Natural killer cell treated with Interleukin-12 subunit alpha and Interleukin-12 subunit beta and Interleukin-15 and Interleukin-18, amount 100 ng/mL, for 72 hours (primary cell): Measurements from ENCODE around the gene CAPG. TPM values are rescaled to one million over a fixed set of nuclear protein-coding genes. Genes with fewer than 3 reads are reported as not detected.
"Not testable (repeated sequence)": the region's sequence is repeated elsewhere in the genome, so short reads cannot be mapped to it uniquely, and the experiment has no call there.

ENCODE experiments used
- ATAC-seq, 2 donors: fragments of 150-1000 bp; cut with Tn5 transposase in 1 of 2; sonication (Bioruptor Pico), chemical (Tn5 transposase) in 1 of 2; 2 replicates each; pipeline ENCODE4 v1.10.0; 2021
- DNase-seq: peaks from one replicate; pipeline ENCODE4 v3.0.0; 2022; ENCODE audit warnings: low spot score
- H3K27ac Mint-ChIP-seq, 2 donors: 1 replicate in 1 of 2; 2 replicates in 1 of 2; pipeline ENCODE4 v1.8.0; 2022; ENCODE audit warnings: mixed read lengths in 2 of 2, mild to moderate bottlenecking in 1 of 2, moderate library complexity in 1 of 2
- H3K27me3 Mint-ChIP-seq, 2 donors: 1 replicate in 1 of 2; 2 replicates in 1 of 2; pipeline ENCODE4 v1.8.0; 2022; ENCODE audit warnings: mixed read lengths in 2 of 2
- H3K36me3 Mint-ChIP-seq: one replicate; pipeline ENCODE4 v1.8.0; 2022; ENCODE audit warnings: mixed read lengths
- H3K4me1 Mint-ChIP-seq, 2 donors: 1 replicate in 1 of 2; 2 replicates in 1 of 2; pipeline ENCODE4 v1.8.0; 2022; ENCODE audit warnings: low read depth in 2 of 2, mixed read lengths in 2 of 2, mild to moderate bottlenecking in 1 of 2
- H3K4me3 Mint-ChIP-seq: one replicate; pipeline ENCODE4 v1.8.0; 2022; ENCODE audit warnings: mixed read lengths
- H3K9me3 Mint-ChIP-seq: 2 replicates; pipeline ENCODE4 v1.8.0; 2022; ENCODE audit warnings: mixed read lengths
- total RNA-seq, 2 donors: library from RNA; stranded (reverse); gene quantifications; one replicate each; pipeline ENCODE4 v1.2.3, GENCODE V29; 2022

The CAPG gene
- total RNA-seq, 2 donors from 2014 or later: 8.4 to 12.9 TPM

DNA sequence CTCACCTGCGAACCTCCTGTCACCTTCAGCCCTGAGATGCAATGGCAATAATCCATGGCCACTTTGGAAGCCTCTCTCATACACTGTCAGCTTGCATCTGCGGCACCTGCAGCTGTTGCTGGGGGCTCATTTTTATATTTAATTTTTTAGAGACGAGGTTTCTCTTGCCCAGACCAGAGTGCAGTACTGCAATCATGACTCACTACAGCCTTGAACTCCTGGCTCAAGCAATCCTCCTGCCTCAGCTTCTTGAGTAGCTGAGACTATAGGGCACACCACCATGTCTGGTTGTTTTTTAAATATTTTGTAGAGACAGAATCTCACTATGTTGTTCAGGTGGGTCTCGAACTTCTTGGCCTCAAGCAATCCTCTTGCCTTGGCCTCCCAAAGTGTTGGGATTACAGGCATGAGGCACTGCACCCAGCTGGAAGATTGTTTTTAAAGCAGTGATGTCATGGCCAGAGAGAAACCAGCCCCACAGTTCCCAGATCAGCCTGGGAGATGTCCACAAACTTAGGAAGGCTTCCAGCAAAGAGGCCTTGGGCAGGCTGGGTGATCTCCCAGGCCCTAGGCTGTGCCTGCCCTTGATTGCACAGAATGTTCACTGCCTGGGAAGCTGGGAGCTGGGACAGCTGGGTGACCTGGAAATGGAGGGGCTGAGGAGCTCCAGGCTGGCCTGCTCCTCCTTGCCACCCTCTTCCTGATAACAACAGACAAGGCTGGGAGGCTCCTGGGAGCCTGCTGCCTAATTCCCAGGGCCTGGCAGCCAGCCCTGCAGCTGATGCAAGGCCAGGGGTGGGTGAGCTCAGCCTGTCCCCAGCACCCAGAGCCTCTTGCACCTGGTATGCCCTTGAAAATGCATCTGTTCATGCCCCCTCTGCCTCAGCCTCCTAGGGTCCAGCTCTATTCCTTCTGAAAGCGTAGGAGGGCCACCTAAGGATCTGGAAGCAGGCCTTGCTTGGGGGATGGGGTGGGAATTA lies 35.4 kb upstream of the CAPG start:
- H3K9me3 Mint-ChIP-seq: no peaks in the 10 kb centered on the region
- H3K4me1 Mint-ChIP-seq: no peaks in the 10 kb centered on the region
- no peak overlapping the region for H3K4me3 Mint-ChIP-seq
- no peak overlapping the region for H3K27ac Mint-ChIP-seq
- ATAC-seq (no peak), DNase-seq (no peak)
- H3K36me3 Mint-ChIP-seq: no peaks in the 10 kb centered on the region
- no peaks in the 10 kb centered on the region for H3K27me3 Mint-ChIP-seq

DNA sequence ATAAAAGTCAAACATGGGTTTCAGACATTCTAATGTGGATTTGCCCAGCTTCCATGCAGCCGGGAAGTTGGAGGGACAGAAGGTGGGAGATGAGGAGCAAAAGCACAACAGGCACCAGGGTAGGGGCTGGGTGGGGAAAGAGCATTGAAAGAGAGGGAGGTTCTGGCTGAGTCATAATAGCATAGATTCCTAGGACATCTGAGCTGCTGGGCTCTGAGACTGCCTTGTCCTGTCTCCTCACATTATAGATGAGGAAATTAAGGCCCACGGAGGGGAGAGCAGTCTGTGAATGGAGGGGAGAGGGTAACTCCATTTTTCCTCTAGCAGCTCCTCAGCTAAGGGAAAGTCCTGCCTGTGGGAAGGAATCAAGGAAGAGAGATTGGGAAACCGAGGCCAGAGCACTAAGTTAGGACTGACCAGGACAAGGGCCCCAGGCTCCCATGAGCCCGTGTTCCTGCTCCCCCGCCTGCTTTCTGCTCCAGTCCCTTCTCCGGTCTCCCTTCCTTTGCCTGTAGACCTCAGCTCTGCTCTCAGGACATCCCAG lies 34.5 kb upstream of the CAPG start:
- no peaks in the 10 kb centered on the region for H3K9me3 Mint-ChIP-seq
- H3K4me1 Mint-ChIP-seq: no peaks in the 10 kb centered on the region
- H3K27ac Mint-ChIP-seq: no peak overlapping the region
- H3K27me3 Mint-ChIP-seq: no peaks in the 10 kb centered on the region
- H3K4me3 Mint-ChIP-seq: no peak overlapping the region
- DNase-seq (no peak), ATAC-seq (no peak)
- H3K36me3 Mint-ChIP-seq: no peaks in the 10 kb centered on the region

- ATAC-seq: no peak
- Mint-ChIP-seq H3K36me3 (no peaks in the 10 kb centered on the region), H3K4me3 (no peak overlapping the region), H3K27ac (no peak overlapping the region), H3K27me3 (no peaks in the 10 kb centered on the region), H3K4me1 (peaks cover 6 to 8% of the 10 kb centered on the region in 2 donors), H3K9me3 (no peaks in the 10 kb centered on the region)
- no peak for DNase-seq
Measured at GRCh38 chr2:85441864-85442263, 31.7 kb upstream of the CAPG start.

GRCh38 chr2:85440729-85441128 lies 30.6 kb upstream of the CAPG start:
- H3K4me3 Mint-ChIP-seq: no peak overlapping the region
- H3K27ac Mint-ChIP-seq: no peak overlapping the region
- ATAC-seq (no peak), DNase-seq (no peak)
- no peaks in the 10 kb centered on the region for H3K9me3 Mint-ChIP-seq
- no peaks in the 10 kb centered on the region for H3K27me3 Mint-ChIP-seq
- no peaks in the 10 kb centered on the region for H3K36me3 Mint-ChIP-seq
- H3K4me1 Mint-ChIP-seq: peaks cover 7 to 8% of the 10 kb centered on the region in 2 donors

DNA sequence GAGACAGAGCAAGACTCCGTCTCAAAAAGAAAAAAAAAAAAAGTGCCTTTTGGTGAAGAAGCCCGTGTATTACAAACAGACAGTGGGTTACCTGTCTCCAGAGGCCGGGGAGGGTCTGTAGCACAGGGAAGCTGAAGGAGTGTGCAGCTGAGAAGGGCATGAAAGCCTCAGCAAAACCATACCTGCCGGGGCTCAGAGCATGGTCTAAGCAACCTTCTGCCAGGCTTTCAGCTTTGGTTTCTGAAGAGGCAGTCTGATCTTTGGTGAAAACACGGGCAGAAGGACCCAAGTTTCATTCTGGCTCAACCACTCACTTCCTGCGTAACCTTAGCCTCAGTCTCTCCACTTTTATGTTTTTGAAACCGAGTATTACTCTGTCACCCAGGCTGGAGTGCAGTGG lies 29.8 kb upstream of the CAPG start:
- Mint-ChIP-seq H3K9me3 (no peaks in the 10 kb centered on the region), H3K36me3 (no peaks in the 10 kb centered on the region), H3K4me1 (peaks cover 7 to 8% of the 10 kb centered on the region in 2 donors), H3K27ac (peak overlapping the region in 1 of 2 donors; percentile 33), H3K4me3 (peak overlapping the region; percentile 20), H3K27me3 (no peaks in the 10 kb centered on the region)
- ATAC-seq (no peak), DNase-seq (peak; percentile 13)

- H3K27me3 Mint-ChIP-seq, ATAC-seq, H3K4me1 Mint-ChIP-seq, H3K9me3 Mint-ChIP-seq, H3K4me3 Mint-ChIP-seq, H3K36me3 Mint-ChIP-seq: not testable (repeated sequence)
- DNase-seq: peak; percentile 51
- H3K27ac Mint-ChIP-seq: peak overlapping the region; percentile 41 to 43
Measured at GRCh38 chr2:85439569-85439968, 29.4 kb upstream of the CAPG start.

GRCh38 chr2:85439025-85439472 lies 28.9 kb upstream of the CAPG start:
- H3K4me3 Mint-ChIP-seq: peak overlapping the region; percentile 41
- H3K9me3 Mint-ChIP-seq: no peaks in the 10 kb centered on the region
- peak overlapping the region; percentile 41 to 43 for H3K27ac Mint-ChIP-seq
- H3K27me3 Mint-ChIP-seq: no peaks in the 10 kb centered on the region
- no peak for ATAC-seq
- no peaks in the 10 kb centered on the region for H3K36me3 Mint-ChIP-seq
- peak; percentile 34 for DNase-seq
- H3K4me1 Mint-ChIP-seq: peaks cover 7 to 8% of the 10 kb centered on the region in 2 donors

- Mint-ChIP-seq H3K27ac (peak overlapping the region; percentile 77 to 87), H3K36me3 (no peaks in the 10 kb centered on the region), H3K9me3 (no peaks in the 10 kb centered on the region), H3K4me3 (peak overlapping the region; percentile 84), H3K4me1 (peaks cover 7 to 8% of the 10 kb centered on the region in 2 donors), H3K27me3 (no peaks in the 10 kb centered on the region)
- ATAC-seq (no peak), DNase-seq (peak; percentile 20)
Measured at GRCh38 chr2:85438201-85439024, 28.2 kb upstream of the CAPG start.

DNA sequence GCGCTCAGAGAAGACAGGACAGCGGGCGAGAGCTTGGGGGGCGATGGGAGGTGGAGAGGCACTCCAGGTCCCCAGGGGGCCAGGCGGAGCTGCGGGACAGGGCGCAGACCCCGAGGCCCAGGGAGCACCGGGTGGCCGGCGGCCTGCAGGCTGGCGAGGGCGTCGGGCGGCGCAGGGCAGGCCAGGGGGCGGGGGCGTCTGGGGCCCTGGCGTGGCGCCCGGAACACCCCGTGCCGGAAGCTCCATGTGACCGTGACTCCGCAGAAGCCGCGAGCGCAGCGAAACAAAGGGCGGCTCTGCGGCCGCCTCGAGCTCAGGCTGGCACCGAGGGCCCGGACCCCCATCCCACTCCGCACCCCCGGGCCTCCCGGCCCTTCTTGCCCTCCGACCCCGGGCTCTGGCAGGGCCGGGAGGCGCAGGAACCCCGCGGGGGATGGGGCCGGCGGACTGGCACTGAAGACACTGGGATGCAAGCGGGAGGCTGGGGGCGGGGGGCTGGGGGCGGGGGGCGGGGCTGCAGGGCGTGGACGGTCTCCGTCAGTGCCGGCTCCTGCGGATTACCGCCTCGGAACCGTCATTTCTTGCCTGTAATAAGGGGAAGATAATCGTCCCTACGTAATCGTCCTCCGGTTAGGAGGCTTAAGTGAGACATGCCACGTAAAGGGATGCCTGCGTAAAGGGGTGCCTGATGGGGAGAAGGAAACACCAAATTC lies 27.5 kb upstream of the CAPG start:
- Mint-ChIP-seq H3K4me3 (peak overlapping the region; percentile 87), H3K9me3 (no peaks in the 10 kb centered on the region), H3K4me1 (peaks cover 7 to 8% of the 10 kb centered on the region in 2 donors), H3K27ac (peak overlapping the region; percentile 88 to 90), H3K36me3 (no peaks in the 10 kb centered on the region), H3K27me3 (no peaks in the 10 kb centered on the region)
- DNase-seq (peak; percentile 78), ATAC-seq (peak; percentile 93)

DNA sequence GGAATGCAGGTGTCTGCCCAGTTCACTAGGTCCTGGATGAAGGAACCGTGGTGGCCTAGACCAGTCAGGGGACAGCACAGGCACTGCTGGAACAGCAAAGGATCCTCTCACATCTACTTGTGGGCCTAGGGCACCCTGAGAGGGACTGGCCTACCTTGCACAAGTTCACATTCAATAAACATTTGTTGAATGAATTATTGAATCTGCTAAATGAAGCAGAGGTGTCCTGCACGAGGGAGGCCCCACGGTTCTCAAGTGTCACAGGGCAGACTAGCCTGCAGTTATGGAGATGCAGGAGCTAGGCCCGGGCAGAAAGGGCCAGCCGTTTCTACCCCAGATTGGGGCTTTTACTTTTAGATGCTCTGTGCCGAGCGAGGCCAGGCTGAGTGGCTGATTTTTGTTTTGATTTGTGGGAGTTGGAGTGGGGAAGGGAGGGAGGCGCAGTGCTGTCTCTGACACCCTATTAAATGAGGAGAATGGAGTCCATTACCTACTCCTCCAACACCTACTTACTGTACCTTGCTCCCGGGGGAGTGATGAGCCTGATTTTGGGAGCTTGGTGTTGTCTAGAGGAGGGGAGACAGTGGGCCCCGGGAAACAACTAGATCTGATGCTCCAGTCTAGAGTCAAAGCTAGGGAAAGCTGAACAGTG lies 26.8 kb upstream of the CAPG start:
- Mint-ChIP-seq H3K4me3 (peak overlapping the region; percentile 87), H3K36me3 (no peaks in the 10 kb centered on the region), H3K4me1 (peaks cover 7 to 8% of the 10 kb centered on the region in 2 donors), H3K27ac (peak overlapping the region; percentile 88 to 90), H3K9me3 (no peaks in the 10 kb centered on the region), H3K27me3 (no peaks in the 10 kb centered on the region)
- no peak for ATAC-seq
- no peak for DNase-seq

DNA sequence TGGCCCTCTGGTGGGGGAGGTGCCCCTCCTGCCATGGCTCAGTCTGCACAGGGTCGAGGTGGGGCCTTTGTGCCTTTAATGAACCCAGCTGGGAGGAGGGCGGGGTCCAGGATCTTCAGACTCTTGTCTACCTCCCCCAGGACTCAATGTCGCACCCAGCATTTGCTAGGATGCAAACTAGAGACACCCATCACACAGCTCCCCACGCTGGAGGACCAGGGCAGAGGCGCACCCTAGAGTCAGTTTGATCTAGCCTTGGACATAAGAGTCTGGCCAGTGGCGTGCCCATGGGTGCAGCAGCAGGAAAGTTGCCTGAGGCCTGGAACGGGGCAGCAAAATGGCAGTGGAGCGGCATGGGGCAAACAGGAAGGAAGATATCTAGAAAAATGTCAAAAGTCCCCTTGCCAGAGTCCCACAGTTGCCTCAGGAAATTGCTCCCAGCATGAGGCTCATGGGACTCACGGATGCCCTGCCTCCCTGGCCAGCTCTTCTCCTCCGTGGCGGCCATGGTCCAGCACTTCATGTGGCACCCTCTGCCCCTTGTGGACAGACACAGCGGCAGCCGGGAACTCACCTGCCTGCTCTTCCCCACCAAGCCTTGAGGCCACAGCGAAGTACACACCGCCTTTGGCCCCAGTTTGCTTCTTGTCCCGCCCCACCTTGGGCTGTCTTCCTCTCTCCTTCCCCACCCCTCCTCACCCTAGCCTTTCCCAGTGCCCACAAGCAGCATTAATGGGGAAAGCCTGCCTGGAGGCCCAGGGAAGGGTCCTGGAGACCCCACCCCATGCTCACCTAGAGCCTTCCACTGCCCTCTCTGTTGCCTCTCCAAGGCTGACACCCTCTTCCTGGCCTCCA lies 26.0 kb upstream of the CAPG start:
- Mint-ChIP-seq H3K27ac (peak overlapping the region in 1 of 2 donors; percentile 88), H3K9me3 (no peaks in the 10 kb centered on the region), H3K4me3 (peak overlapping the region; percentile 87), H3K36me3 (no peaks in the 10 kb centered on the region), H3K27me3 (no peaks in the 10 kb centered on the region), H3K4me1 (peaks cover 7 to 8% of the 10 kb centered on the region in 2 donors)
- ATAC-seq (no peak), DNase-seq (no peak)
